ENCODE data around the gene PEDS1. TPM values are rescaled to one million over a fixed set of nuclear protein-coding genes. Genes with fewer than 3 reads are reported as not detected.

The PEDS1 gene
- total RNA-seq, 2 experiments from 2014 or later = 16.0 to 17.3 TPM

DNA sequence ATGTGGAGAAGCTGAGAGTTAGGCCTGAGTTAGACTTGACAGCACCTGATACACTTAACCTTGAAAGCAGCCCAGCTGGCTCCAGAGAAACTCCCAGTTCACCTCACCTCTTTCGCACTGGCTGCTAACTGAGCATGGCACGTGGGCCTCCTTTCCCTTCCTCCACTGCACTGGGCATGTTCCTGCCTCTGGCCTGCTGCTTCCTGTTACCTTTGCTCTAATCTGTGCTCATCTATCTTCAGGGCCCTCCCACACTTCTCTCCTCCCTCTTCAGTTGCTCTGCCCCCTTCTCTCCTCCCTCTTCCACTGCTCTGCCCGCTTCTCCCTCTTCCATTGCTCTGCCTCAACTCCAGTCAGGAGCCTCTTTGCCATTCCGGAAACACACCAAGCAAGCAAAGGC lies 26.9 kb downstream of the PEDS1 start:
- no peak for TF ChIP-seq CTCF (IDR thresholded peaks at IDR 0.05)
- Mint-ChIP-seq H3K27ac (peak overlapping the region; percentile 13), H3K4me3 (no peak overlapping the region), H3K27me3 (no peaks in the 10 kb centered on the region), H3K4me1 (ENCODE audit: low read depth) (no peaks in the 10 kb centered on the region), H3K36me3 (ENCODE audit: low read depth) (peaks cover 25% of the 10 kb centered on the region), H3K9me3 (no peaks in the 10 kb centered on the region)
- intact Hi-C loops (cut with micrococcal nuclease) = no loop called here
- CTCF ChIA-PET = interaction anchor here (1.5 to 1.9 kb wide), 3 partner anchors 22 to 42 kb away, joined by 3 to 4 read pairs (median 4); no protein-coding TSS in a partner anchor
- ATAC-seq (no peak), DNase-seq (no peak)
- POLR2A ChIA-PET = interaction anchor here (1.0 kb wide), 1 partner anchor 31 kb away, joined by 5 read pairs; no protein-coding TSS in a partner anchor

DNA sequence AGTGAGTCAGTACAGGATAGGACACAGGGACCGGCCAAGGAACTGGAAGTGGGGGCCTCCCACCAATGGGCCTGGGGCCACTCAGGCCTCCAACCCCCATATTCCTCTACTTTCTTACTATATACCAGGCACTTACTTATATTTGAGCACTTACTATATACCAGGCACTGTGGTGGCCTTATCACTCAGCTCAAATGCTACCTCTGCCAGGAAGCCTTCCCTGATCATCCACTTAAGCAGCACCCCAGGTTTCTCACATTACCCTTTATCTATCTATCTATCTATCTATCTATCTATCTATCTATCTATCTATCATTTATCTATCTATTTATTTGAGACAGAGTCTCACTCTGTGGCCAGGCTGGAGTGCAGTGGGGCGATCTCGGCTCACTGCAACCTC lies 28.2 kb downstream of the PEDS1 start:
- ChIA-PET CTCF (interaction anchor here (0.7 to 1.9 kb wide), 4 partner anchors 9 to 54 kb away, joined by 3 to 4 read pairs (median 3); no protein-coding TSS in a partner anchor), POLR2A (no interaction called here)
- H3K4me1 Mint-ChIP-seq (ENCODE audit: low read depth) = peaks cover 2% of the 10 kb centered on the region
- no peak for TF ChIP-seq CTCF (IDR thresholded peaks at IDR 0.05)
- H3K27me3 Mint-ChIP-seq = no peaks in the 10 kb centered on the region
- H3K9me3 Mint-ChIP-seq = no peaks in the 10 kb centered on the region
- no peak overlapping the region for H3K27ac Mint-ChIP-seq
- peaks cover 19% of the 10 kb centered on the region for H3K36me3 Mint-ChIP-seq (ENCODE audit: low read depth)
- intact Hi-C loops (cut with micrococcal nuclease) = no loop called here
- no peak overlapping the region for H3K4me3 Mint-ChIP-seq
- ATAC-seq = no peak
- no peak for DNase-seq

- peak overlapping the region; percentile 38 for H3K27ac Mint-ChIP-seq
- ChIA-PET CTCF (interaction anchor here (0.6 to 9.5 kb wide), 2 partner anchors 45 to 607 kb away, joined by 3 to 203 read pairs; no protein-coding TSS in a partner anchor), POLR2A (interaction anchor here (0.6 kb wide), 1 partner anchor 142 kb away, joined by 5 read pairs; no protein-coding TSS in a partner anchor)
- intact Hi-C loops (cut with micrococcal nuclease) = no loop called here
- no peaks in the 10 kb centered on the region for H3K9me3 Mint-ChIP-seq
- no peaks in the 10 kb centered on the region for H3K27me3 Mint-ChIP-seq
- DNase-seq (no peak), ATAC-seq (no peak)
- H3K36me3 Mint-ChIP-seq (ENCODE audit: low read depth) = peaks cover 16% of the 10 kb centered on the region
- peaks cover 2% of the 10 kb centered on the region for H3K4me1 Mint-ChIP-seq (ENCODE audit: low read depth)
- no peak overlapping the region for H3K4me3 Mint-ChIP-seq
- no peak for TF ChIP-seq CTCF (IDR thresholded peaks at IDR 0.05)
These were observed 29.0 kb downstream of the PEDS1 start for GRCh38 chr20:50124496-50124895.

- peaks cover 16% of the 10 kb centered on the region for H3K36me3 Mint-ChIP-seq (ENCODE audit: low read depth)
- ATAC-seq (no peak), DNase-seq (no peak)
- H3K9me3 Mint-ChIP-seq = no peaks in the 10 kb centered on the region
- H3K27me3 Mint-ChIP-seq = no peaks in the 10 kb centered on the region
- CTCF ChIA-PET = interaction anchor here (1.3 to 9.5 kb wide), 2 partner anchors 11 to 46 kb away, joined by 3 to 203 read pairs; no protein-coding TSS in a partner anchor
- TF ChIP-seq CTCF (IDR thresholded peaks at IDR 0.05) = no peak
- peaks cover 2% of the 10 kb centered on the region for H3K4me1 Mint-ChIP-seq (ENCODE audit: low read depth)
- intact Hi-C loops (cut with micrococcal nuclease) = no loop called here
- no peak overlapping the region for H3K27ac Mint-ChIP-seq
- H3K4me3 Mint-ChIP-seq = no peak overlapping the region
- POLR2A ChIA-PET = interaction anchor here (1.2 to 1.5 kb wide), 2 partner anchors 24 to 29 kb away, joined by 4 to 5 read pairs; no protein-coding TSS in a partner anchor
These were observed 30.1 kb downstream of the PEDS1 start for GRCh38 chr20:50123418-50123817.

- Mint-ChIP-seq H3K9me3 (no peaks in the 10 kb centered on the region), H3K4me3 (no peak overlapping the region), H3K36me3 (ENCODE audit: low read depth) (peaks cover 13% of the 10 kb centered on the region), H3K4me1 (ENCODE audit: low read depth) (peaks cover 2% of the 10 kb centered on the region), H3K27ac (no peak overlapping the region), H3K27me3 (no peaks in the 10 kb centered on the region)
- no peak for TF ChIP-seq CTCF (IDR thresholded peaks at IDR 0.05)
- ATAC-seq (no peak), DNase-seq (no peak)
- intact Hi-C loops (cut with micrococcal nuclease) = no loop called here
- ChIA-PET POLR2A (interaction anchor here (1.2 to 1.8 kb wide), 3 partner anchors 25 to 31 kb away, joined by 4 to 5 read pairs (median 5); partner anchors contain the start of gene PEDS1), CTCF (interaction anchor here (1.3 to 9.5 kb wide), 4 partner anchors 11 to 46 kb away, joined by 3 to 203 read pairs (median 43); partner anchors contain the start of gene PEDS1)
These were observed 30.8 kb downstream of the PEDS1 start for GRCh38 chr20:50122763-50123162.
